GM23338 (cell line): ENCODE results near the gene ABCB8. TPM values are rescaled to one million over a fixed set of nuclear protein-coding genes. Genes with fewer than 3 reads are reported as not detected.

ENCODE experiments used
- ATAC-seq: fragments of 200-7000 bp; cut with Tn5 transposase; 3 replicates; pipeline ENCODE4 v1.9.1; 2020
- DNase-seq: peaks from one replicate; pipeline ENCODE4 v3.0.0-alpha.2; 2015; ENCODE audit warnings: low spot score
- H2AFZ ChIP-seq: fragments of 200-600 bp; sonication (generic); 2 replicates; pipeline ENCODE4 v1.8.0; 2016; ENCODE audit warnings: antibody characterized with exemption, mild to moderate bottlenecking, moderate library complexity
- H3F3A ChIP-seq: fragments of 200-600 bp; sonication (generic); replicated peaks from 2 replicates; pipeline ENCODE4 v1.8.0; 2017; ENCODE audit warnings: antibody characterized with exemption, mixed run types, low read depth
- H3K27ac ChIP-seq: fragments of 200-600 bp; sonication (generic); 2 replicates; pipeline ENCODE4 v1.6.1; 2016; ENCODE audit warnings: low read depth
- H3K27me3 ChIP-seq: fragments of 200-600 bp; sonication (generic); 2 replicates; pipeline ENCODE4 v1.8.0; 2016; ENCODE audit warnings: mild to moderate bottlenecking, mixed run types, moderate library complexity; ENCODE audit not compliant: insufficient read depth
- H3K36me3 ChIP-seq: fragments of 200-600 bp; sonication (generic); 2 replicates; pipeline ENCODE4 v1.8.0; 2016; ENCODE audit warnings: mild to moderate bottlenecking; ENCODE audit not compliant: insufficient read depth
- H3K4me1 ChIP-seq: fragments of 200-600 bp; sonication (generic); 2 replicates; pipeline ENCODE4 v1.8.0; 2016; ENCODE audit warnings: mild to moderate bottlenecking, moderate library complexity; ENCODE audit not compliant: insufficient read depth
- H3K4me2 ChIP-seq: fragments of 200-600 bp; sonication (generic); 2 replicates; pipeline ENCODE4 v1.7.1; 2017; ENCODE audit warnings: mixed run types
- H3K4me3 ChIP-seq: fragments of 200-600 bp; sonication (generic); 2 replicates; pipeline ENCODE4 v1.6.1; 2016; ENCODE audit warnings: mixed run types
- H3K79me2 ChIP-seq: fragments of 200-600 bp; sonication (generic); replicated peaks from 2 replicates; pipeline ENCODE4 v1.8.0; 2017; ENCODE audit warnings: mild to moderate bottlenecking; ENCODE audit not compliant: insufficient read depth
- H3K9me2 ChIP-seq: fragments of 200-600 bp; sonication (generic); 2 replicates; pipeline ENCODE4 v1.8.0; 2017; ENCODE audit not compliant: insufficient read depth
- H4K20me1 ChIP-seq: fragments of 200-600 bp; sonication (generic); replicated peaks from 2 replicates; pipeline ENCODE4 v1.8.0; 2017; ENCODE audit warnings: mild to moderate bottlenecking; ENCODE audit not compliant: insufficient read depth
- H3K27ac Mint-ChIP-seq: 2 replicates; pipeline ENCODE4 v1.8.0; 2020; ENCODE audit warnings: inconsistent platforms, mild to moderate bottlenecking, moderate library complexity, mixed read lengths
- H3K27me3 Mint-ChIP-seq: 3 replicates; pipeline ENCODE4 v1.8.0; 2022; ENCODE audit warnings: low read depth, mild to moderate bottlenecking, moderate library complexity, mixed read lengths, inconsistent platforms; ENCODE audit not compliant: insufficient read depth, poor library complexity
- H3K36me3 Mint-ChIP-seq: 3 replicates; pipeline ENCODE4 v1.8.0; 2021; ENCODE audit warnings: low read depth, mild to moderate bottlenecking, inconsistent platforms, moderate library complexity, mixed read lengths
- H3K4me1 Mint-ChIP-seq: 3 replicates; pipeline ENCODE4 v1.8.0; 2020; ENCODE audit warnings: mild to moderate bottlenecking, inconsistent platforms, mixed read lengths
- H3K4me3 Mint-ChIP-seq: 3 replicates; pipeline ENCODE4 v1.8.0; 2021; ENCODE audit warnings: moderate library complexity, mild to moderate bottlenecking, inconsistent platforms, mixed read lengths
- H3K9me3 Mint-ChIP-seq: 3 replicates; pipeline ENCODE4 v1.8.0; 2020; ENCODE audit warnings: moderate library complexity, mild to moderate bottlenecking, inconsistent platforms, mixed read lengths
- EZH2 ChIP-seq: fragments of 200-600 bp; sonication (generic); IDR thresholded peaks from one replicate; pipeline ENCODE4 v1.8.0; 2017; ENCODE audit warnings: antibody characterized with exemption, mild to moderate bottlenecking, low read depth; ENCODE audit not compliant: unreplicated experiment
- JUNB ChIP-seq: IDR thresholded peaks from one replicate; pipeline ENCODE4 v1.6.1; 2016; ENCODE audit warnings: antibody characterized with exemption; ENCODE audit not compliant: unreplicated experiment
- NANOG ChIP-seq: IDR thresholded peaks from 2 replicates; pipeline ENCODE4 v1.6.1; 2016; ENCODE audit warnings: antibody characterized with exemption, borderline replicate concordance
- ZNF331 ChIP-seq: fragments of 250-450 bp; sonication (Bioruptor Pico); IDR thresholded peaks from 2 replicates; pipeline ENCODE4 v1.5.0; 2020; ENCODE audit warnings: low read depth, mild to moderate bottlenecking, moderate library complexity
- polyA plus RNA-seq: library from polyadenylated mRNA; unstranded; fragments of >200 nt; fragmentation: Nextera tagmentation; extraction: Ambion mirVana; gene quantifications from 2 replicates; pipeline ENCODE4 v1.2.1, GENCODE V29; 2016
- total RNA-seq: library from RNA; depleted of rRNA; stranded (reverse); fragments of >200 nt; shearing (Covaris generic); gene quantifications from 2 replicates; pipeline ENCODE4 v1.2.3, GENCODE V29; 2014
- TF ChIP-seq, protein P1 (sequence below): fragments of 250-450 bp; sonication (Bioruptor Pico); IDR thresholded peaks from 2 replicates; pipeline ENCODE4 v1.5.0; 2020; ENCODE audit warnings: mild to moderate bottlenecking, moderate library complexity

Gene ABCB8
- total and polyA plus RNA-seq, 2 experiments from 2014 or later, result 11.4 to 27.1 TPM

DNA sequence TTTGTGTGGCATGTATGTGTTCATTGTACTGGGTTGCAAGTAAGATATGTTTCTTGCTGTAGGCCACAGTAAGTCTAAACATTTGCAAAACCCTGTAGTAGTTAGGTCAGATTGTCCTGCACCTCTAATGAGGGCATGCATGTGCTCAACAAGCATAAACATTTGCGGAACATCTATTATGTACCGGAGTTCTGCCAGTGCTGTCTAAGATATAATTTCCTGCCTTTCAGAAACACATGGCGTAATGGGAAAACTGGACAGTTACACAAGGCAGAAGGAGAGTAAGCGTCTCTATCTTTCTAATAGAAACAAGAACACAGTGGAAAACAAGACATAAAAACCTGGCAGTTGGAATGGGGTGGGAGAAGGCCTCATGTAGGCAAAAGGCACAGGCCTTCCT lies 2.8 kb downstream of the ABCB8 start:
- H3K27me3 Mint-ChIP-seq, result peaks cover 3% of the 10 kb centered on the region
- no peak for TF ChIP-seq EZH2
- TF ChIP-seq, protein P1, sequence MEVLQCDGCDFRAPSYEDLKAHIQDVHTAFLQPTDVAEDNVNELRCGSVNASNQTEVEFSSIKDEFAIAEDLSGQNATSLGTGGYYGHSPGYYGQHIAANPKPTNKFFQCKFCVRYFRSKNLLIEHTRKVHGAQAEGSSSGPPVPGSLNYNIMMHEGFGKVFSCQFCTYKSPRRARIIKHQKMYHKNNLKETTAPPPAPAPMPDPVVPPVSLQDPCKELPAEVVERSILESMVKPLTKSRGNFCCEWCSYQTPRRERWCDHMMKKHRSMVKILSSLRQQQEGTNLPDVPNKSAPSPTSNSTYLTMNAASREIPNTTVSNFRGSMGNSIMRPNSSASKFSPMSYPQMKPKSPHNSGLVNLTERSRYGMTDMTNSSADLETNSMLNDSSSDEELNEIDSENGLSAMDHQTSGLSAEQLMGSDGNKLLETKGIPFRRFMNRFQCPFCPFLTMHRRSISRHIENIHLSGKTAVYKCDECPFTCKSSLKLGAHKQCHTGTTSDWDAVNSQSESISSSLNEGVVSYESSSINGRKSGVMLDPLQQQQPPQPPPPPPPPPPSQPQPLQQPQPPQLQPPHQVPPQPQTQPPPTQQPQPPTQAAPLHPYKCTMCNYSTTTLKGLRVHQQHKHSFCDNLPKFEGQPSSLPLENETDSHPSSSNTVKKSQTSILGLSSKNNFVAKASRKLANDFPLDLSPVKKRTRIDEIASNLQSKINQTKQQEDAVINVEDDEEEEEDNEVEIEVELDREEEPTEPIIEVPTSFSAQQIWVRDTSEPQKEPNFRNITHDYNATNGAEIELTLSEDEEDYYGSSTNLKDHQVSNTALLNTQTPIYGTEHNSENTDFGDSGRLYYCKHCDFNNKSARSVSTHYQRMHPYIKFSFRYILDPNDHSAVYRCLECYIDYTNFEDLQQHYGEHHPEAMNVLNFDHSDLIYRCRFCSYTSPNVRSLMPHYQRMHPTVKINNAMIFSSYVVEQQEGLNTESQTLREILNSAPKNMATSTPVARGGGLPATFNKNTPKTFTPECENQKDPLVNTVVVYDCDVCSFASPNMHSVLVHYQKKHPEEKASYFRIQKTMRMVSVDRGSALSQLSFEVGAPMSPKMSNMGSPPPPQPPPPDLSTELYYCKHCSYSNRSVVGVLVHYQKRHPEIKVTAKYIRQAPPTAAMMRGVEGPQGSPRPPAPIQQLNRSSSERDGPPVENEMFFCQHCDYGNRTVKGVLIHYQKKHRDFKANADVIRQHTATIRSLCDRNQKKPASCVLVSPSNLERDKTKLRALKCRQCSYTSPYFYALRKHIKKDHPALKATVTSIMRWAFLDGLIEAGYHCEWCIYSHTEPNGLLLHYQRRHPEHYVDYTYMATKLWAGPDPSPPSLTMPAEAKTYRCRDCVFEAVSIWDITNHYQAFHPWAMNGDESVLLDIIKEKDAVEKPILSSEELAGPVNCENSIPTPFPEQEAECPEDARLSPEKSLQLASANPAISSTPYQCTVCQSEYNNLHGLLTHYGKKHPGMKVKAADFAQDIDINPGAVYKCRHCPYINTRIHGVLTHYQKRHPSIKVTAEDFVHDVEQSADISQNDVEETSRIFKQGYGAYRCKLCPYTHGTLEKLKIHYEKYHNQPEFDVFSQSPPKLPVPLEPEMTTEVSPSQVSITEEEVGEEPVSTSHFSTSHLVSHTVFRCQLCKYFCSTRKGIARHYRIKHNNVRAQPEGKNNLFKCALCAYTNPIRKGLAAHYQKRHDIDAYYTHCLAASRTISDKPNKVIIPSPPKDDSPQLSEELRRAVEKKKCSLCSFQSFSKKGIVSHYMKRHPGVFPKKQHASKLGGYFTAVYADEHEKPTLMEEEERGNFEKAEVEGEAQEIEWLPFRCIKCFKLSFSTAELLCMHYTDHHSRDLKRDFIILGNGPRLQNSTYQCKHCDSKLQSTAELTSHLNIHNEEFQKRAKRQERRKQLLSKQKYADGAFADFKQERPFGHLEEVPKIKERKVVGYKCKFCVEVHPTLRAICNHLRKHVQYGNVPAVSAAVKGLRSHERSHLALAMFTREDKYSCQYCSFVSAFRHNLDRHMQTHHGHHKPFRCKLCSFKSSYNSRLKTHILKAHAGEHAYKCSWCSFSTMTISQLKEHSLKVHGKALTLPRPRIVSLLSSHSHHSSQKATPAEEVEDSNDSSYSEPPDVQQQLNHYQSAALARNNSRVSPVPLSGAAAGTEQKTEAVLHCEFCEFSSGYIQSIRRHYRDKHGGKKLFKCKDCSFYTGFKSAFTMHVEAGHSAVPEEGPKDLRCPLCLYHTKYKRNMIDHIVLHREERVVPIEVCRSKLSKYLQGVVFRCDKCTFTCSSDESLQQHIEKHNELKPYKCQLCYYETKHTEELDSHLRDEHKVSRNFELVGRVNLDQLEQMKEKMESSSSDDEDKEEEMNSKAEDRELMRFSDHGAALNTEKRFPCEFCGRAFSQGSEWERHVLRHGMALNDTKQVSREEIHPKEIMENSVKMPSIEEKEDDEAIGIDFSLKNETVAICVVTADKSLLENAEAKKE (CRISPR knock-in tag), result no peak
- no peak for TF ChIP-seq NANOG
- TF ChIP-seq ZNF331, result no peak
- no peak for TF ChIP-seq JUNB
- no peaks in the 10 kb centered on the region for H3K36me3 ChIP-seq
- peaks cover 24% of the 10 kb centered on the region for H3K4me1 Mint-ChIP-seq
- H3K4me3 ChIP-seq, result no peak overlapping the region
- H3K27ac ChIP-seq, result no peak overlapping the region
- no peak overlapping the region for H3K27ac Mint-ChIP-seq
- H3K79me2 ChIP-seq, result peaks cover 9% of the 10 kb centered on the region; the same call in 1 of the 2 replicates
- H3K9me3 Mint-ChIP-seq, result no peaks in the 10 kb centered on the region
- H3K27me3 ChIP-seq, result peaks cover 7% of the 10 kb centered on the region; the same call in 1 of the 2 replicates
- H3K4me1 ChIP-seq, result peaks cover 15% of the 10 kb centered on the region
- no peak for ATAC-seq
- H3F3A ChIP-seq, result no peaks in the 10 kb centered on the region
- no peaks in the 10 kb centered on the region; the same call in 1 of the 2 replicates for H4K20me1 ChIP-seq
- H3K9me2 ChIP-seq, result no peaks in the 10 kb centered on the region
- no peak overlapping the region for H3K4me3 Mint-ChIP-seq
- H2AFZ ChIP-seq, result no peak overlapping the region
- no peak for DNase-seq
- no peak overlapping the region for H3K4me2 ChIP-seq
- H3K36me3 Mint-ChIP-seq, result peaks cover 3% of the 10 kb centered on the region; the same call in 1 of the 3 replicates
